ENCODE measurements around the gene WDR77. TPM values are rescaled to one million over a fixed set of nuclear protein-coding genes. Genes with fewer than 3 reads are reported as not detected.

WDR77 gene
- total and polyA plus RNA-seq, 9 of the 15 experiments (the other 6 are each of a cell fraction or from before 2014, with no cell fraction given): 20.6 to 160 (median 75.3) TPM

GRCh38 chr1:111448918-111449702 lies at the start of gene WDR77, which contains the start of gene ATP5PB (continued):
- TF ChIP-seq REST (IDR thresholded peaks at IDR 0.05; ENCODE audit: borderline replicate concordance) (peak; percentile 24; the same call in 1 of the 2 replicates), REST (CRISPR knock-in tag; IDR thresholded peaks at IDR 0.05; ENCODE audit: low read depth) (no peak; the same call in 1 of the 2 replicates), ZNF639 (CRISPR knock-in tag; conservative IDR thresholded peaks at IDR 0.05 in 1 of 2, IDR thresholded peaks at IDR 0.05 in 1 of 2) (peak in 1 of 2 experiments; percentile 75; a peak in 2 of 4 replicates), KLF1 (tag; IDR thresholded peaks at IDR 0.05) (no peak), KAT2B (IDR thresholded peaks at IDR 0.05; ENCODE audit: low read depth, low read length) (no peak), PRMT5 (CRISPR knock-in tag; IDR thresholded peaks at IDR 0.05) (0 out of 2 replicates have a peak, but pooled peaks have one; percentile 58), ZNF263 (CRISPR knock-in tag; IDR thresholded peaks at IDR 0.05; ENCODE audit: borderline replicate concordance) (peak; percentile 60; the same call in 1 of the 2 replicates), NR4A1 (CRISPR knock-in tag; IDR thresholded peaks at IDR 0.05) (no peak), NR4A1 (tag; IDR thresholded peaks at IDR 0.05) (0 out of 2 replicates have a peak, but pooled peaks have one; percentile 32)
